Measurements from ENCODE around the gene SPTLC3.

SPTLC3 gene

GRCh38 chr20:13216533-13216932 lies 207.8 kb downstream of the SPTLC3 start:
- in situ Hi-C loops (cut with HindIII; ENCODE audit: low sequenced_read_pairs): no loop called here
- no peak for DNase-seq (ENCODE audit: low read depth)
- no peak for TF ChIP-seq CTCF (IDR thresholded peaks at IDR 0.05; ENCODE audit: low read depth, low read length, missing control alignments)
- H3K4me3 ChIP-seq (ENCODE audit: low read depth, low read length): no peak overlapping the region

Data from astrocyte of the cerebellum (primary cell).